NCI-H446 treated with DMSO at 0.1 percent for 48 hours (cell line): ENCODE results near the gene RPS19BP1.

Experiments
- DNase-seq: peaks from one replicate; lab custom pipeline; 2025; lab: John Stamatoyannopoulos, UW

RPS19BP1 gene

DNA sequence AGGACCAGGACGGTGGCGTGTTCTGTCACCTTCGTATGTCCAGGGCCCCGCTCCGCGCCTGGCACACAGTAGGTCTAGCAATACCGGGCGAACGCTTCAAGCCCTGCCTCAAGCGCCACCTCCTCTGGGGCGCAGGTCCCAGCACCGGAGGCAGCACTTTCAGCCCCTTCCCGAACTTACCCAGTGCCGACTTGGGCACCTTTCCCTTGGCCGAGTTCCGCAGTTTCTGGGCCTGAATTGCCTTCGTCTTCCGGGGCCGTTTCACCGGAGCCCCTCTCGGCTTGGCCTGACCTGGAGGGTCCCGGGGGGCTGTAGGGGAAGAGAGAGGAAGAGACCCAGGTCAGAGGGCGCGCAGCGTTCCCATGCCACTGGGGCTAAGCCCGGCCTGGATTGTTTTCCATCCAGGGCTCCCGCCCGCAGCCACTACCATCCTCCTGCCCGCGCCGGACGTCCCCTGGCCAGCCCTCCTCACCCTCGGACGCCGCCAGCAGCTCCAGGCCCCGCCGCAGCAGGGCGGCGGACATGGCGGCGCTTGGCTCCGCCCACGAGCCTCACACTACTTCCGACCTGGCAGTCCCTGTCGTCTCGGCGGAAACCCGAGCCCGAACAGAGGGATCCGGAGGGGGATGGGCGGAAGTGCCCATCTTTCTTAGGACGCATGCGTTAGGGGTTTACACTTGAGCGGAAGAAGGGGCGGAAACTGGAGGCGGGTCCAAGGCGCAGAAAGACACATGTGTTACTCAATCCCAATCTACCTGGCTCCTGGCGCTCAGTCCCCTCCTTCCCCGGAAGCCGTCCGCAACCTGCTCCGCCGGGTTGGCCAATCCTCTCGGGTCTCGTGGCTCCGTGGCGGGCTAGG lies at the start of gene RPS19BP1:
Gene RPS19BP1, minus strand, starts transcription at position 534 of the 859 bp plus-strand sequence. Its CDS starts 10 bp downstream, at position 524.
- peak; percentile 99 for DNase-seq

DNA sequence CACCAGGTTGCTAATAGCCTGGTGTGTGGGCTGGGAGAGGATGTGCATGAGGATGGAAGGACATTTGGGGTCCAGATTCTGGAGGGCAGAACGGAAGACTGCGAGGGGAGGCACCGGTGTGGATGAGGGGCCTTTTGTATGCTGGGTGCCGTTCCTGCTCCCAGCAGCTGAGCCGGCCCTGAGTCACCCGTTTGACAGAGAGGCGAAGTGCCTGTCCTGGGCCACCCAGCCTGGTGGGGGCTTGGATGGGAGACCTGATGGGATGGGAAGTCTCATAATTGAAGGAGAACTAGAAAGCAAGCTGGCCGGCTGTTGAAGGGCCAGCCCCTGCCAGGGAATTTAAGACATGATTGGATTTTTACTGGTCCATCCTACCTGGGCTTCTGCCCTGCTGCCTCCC lies 48.8 kb upstream of the RPS19BP1 start:
- DNase-seq = no peak

- no peak for DNase-seq
These were observed 48.2 kb upstream of the RPS19BP1 start for GRCh38 chr22:39580795-39581194.

DNA sequence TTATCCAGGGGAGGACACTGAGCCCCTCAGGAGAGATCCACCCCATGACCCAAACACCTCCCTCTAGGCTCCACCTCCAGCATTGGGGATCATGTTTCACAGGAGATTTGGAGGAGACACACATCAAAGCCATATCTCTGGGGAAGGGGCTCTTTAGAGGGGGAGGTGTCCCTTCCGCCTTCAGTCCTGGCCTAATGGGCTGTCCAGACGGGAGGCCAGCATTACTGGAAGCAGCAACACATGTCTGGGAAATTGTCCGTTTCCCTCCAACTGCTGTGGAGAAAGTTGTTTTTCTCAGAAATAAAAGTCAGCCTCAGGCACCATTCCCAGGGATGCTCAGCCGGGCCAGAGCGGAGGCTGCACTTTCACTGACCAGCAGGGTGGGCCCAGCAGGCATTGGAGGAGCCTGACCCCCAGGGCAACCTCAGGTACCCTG lies 47.5 kb upstream of the RPS19BP1 start:
- no peak for DNase-seq

DNA sequence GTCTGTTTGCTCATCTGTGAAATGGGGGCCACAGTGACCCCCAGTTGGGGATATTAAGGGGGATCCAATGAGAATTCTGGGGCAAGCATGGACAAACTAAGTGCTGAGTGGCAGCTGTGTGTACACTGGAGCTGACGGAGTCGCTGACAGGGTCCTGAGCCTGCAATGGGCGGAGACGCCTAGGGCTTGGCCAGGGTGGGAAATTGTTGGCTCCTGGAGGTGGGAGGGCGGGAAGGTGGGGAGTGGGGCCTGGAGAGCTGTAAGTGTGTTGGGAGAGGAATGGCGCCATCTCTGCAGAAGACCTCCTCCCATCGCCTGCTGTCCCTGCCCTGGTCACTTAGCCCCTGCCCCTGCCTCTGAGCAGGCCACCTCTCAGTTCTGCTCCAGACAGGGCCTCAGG lies 45.4 kb upstream of the RPS19BP1 start:
- DNase-seq = no peak

- DNase-seq = no peak
These were observed 44.8 kb upstream of the RPS19BP1 start for GRCh38 chr22:39577366-39577765.

- DNase-seq = no peak
These were observed 43.5 kb upstream of the RPS19BP1 start for GRCh38 chr22:39576027-39576426.

DNA sequence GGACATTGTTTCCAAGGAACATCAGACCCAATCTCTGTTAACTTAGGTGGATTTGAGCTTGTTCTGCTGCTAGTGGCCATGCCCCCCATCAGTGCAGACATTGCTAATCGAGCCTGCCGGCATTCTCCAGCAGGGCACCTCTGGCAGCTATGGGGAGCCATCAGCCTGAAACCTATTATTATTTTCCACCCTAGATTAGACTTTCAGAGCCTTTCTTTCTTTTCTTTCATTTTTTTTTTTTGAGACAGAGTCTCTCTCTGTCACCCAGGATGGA lies 42.9 kb upstream of the RPS19BP1 start:
- DNase-seq = no peak

- no peak for DNase-seq
These were observed 42.4 kb upstream of the RPS19BP1 start for GRCh38 chr22:39574779-39575551.

DNA sequence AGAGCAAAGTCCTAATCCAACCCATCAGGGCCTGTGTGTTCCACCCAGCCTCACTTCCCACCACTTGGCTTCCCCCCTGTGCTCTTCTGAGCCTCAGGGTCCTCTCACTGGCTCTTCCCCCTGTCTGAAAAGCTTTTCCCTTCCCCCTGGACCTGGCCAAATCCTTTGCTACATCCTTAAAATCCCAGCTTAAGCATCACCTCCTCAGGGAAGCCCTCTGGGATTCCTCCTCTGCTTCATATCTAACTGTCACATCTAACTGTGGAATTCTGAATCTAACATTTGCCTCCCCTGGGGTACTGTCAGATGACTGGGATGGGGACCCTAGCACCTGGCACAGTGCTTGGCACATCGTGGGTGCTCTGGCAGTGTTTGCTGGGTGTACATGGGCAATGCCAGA lies 39.0 kb upstream of the RPS19BP1 start:
- DNase-seq = no peak

- no peak for DNase-seq
These were observed 38.1 kb upstream of the RPS19BP1 start, which contains the start of gene CACNA1I for GRCh38 chr22:39570665-39571064. CACNA1I (plus strand) TSS chr22:39570753; CDS start chr22:39570753, 0 bp downstream.

DNA sequence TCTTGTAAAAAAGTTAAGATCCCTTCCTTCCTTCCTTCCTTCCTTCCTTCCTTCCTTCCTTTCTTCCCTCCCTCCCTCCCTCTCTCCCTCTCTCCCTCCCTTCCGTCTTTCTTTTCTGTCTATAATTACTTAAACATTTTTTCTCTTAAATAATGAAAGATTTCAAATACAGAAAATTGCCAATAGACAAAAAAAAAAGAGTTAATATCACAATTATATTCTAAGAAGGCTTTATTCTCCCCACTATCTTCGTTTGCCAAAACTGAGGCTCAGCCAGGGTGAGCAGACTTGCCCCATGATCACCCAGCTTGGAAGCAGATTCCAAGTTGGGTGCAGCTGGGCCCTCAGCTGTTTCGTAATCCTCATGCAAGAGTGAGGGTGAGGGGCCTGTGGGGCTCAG lies 37.7 kb upstream of the RPS19BP1 start:
- no peak for DNase-seq

DNA sequence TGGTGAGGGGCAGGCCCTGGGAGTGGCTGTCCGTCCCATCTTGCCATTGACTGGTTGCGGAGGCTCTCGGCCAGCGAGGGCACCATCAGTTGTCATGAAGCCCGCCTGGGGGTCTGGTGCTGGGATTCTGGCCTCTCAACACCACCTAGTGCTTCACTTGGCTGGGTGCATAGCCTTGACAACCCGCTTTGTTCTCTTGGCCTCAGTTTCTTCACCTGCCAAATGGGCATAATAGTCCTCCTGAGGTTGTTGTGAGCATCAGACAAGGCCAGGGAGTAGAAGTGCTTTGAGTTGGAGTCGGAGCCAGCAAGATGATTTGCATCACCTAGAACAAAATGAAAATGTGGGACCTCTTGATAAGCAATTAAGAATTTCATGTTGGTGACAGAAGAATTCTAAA lies 36.5 kb upstream of the RPS19BP1 start:
- DNase-seq = no peak

DNA sequence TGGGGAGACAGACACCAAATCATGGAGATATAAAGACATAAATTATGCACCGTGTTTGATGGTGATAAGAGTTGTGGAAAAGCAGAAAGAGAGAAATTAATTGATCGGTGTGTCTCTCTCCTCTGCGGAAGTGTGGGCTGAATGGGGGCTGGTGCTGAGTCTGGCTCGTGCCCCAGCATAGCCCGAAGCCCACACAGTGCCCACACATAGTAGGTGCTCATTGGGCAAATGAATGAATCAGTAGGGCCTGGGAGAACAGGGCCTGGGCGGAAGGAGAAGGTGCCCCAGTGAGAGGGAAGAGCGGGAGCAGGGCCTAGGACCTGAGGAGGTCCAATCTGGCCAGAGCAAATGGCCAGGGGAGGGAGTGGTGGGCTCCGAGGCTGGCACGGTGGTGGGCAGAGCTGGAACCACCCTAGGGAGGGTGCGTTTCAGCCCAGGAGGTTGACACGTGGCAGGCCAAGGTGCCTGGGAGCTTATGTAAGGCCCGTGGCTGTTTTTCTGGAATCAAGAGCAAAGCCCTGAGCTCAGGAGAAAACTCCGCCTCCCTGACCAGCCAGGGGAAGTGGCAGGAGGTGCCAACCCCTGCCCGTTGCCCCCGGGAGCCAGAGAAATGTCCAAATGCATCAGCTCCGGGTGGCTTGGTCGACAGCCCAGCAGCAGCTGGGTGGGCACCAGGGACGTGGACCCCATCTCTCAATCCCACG lies 35.9 kb upstream of the RPS19BP1 start:
- DNase-seq = no peak

GRCh38 chr22:39567135-39567946 lies 34.8 kb upstream of the RPS19BP1 start:
- DNase-seq = no peak

DNA sequence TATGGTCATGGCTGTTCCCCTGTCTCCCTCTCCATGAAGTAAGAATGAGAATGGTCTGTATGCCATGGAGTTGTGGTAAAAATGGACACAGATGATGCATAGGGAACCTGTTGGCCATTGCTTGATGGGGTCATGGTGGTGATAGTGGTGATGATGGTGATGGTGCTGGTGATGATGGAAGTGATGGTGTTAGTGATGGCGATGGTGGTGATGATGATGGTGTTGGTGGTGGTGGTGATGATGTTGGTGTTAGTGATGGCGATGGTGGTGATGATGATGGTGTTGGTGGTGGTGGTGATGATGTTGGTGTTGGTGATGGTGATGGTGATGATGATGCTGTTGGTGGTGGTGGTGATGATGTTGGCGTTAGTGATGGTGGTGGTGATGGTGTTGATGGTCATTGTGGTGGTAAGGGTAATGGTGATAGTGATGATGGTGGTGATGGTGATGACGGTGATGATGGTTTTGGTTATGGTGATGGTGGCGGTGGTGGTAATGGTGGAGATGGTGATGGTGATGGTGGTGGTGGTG lies 32.9 kb upstream of the RPS19BP1 start:
- DNase-seq = no peak

DNA sequence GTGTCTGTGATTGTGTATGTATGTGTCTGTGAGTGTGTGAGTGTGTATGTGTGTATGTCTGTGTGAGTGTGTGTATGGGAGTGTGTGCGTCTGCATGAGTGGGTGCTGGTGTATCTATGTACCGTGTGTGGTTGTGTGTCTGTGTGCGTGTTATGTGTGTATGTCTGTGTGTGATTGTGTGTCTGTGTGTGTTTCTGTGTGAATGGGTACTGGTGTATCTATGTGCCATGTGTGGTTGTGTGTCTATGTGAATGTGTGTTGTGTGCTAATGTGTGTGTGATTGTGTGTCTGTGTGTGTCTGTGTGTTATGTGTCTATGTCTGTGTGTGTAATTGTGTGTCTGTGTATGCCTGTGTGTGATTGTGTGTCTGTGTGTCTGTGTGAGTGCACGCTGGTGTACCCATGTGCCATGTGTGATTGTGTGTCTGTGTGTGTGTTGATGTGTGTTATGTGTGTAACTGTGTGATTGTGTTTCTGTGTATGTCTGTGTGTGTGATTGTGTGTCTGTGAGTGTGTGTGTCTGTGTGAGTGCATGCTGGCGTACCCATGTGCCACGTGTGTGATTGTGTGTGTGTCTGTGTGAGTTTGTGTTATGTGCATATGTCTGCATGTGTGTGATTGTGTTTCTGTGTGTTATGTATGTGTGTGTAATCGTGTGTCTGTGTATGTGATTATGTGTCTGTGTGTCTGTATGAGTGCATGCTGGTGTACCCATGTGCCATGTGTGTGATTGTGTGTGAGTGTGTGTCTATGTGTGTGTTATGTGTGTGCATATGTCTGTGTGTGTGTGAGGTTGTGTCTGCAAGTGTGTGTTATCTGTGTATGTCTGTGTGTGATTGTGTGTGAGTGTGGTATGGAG lies 31.3 kb upstream of the RPS19BP1 start:
- no peak for DNase-seq

- no peak for DNase-seq
These were observed 30.4 kb upstream of the RPS19BP1 start for GRCh38 chr22:39562839-39563489.

DNA sequence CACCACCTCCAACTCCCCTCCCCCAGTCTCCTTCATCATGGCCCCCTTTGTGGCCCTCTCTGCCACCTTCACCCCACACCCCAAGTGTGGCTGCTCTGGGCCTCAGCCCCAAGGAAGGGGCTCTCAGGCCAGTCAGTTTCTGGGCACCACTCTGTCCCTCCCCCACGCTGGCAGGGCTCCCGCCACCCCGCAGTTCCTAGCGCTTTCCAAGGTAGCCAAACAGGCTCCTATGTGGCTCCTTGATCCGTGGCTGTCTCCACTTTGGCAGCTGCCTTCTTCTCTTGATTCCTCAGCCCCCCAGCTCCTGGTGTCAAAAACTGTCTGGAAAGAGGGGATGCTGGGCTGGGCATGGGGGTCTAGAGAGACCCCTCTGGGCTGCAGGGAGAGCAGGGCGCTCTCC lies 27.6 kb upstream of the RPS19BP1 start:
- no peak for DNase-seq
